Activated naive CD8-positive, alpha-beta T cell treated with anti-CD3 and anti-CD28 coated beads, Interleukin-2, amount 50 U/mL, for 24 hours (primary cell): Measurements from ENCODE around the gene CNPY3.

ENCODE experiments used
- ATAC-seq: fragments of 150-1000 bp; cut with Tn5 transposase; one replicate; pipeline ENCODE4 v1.10.0; 2021
- DNase-seq: peaks from one replicate; pipeline ENCODE4 v3.0.0; 2021
- H3K27ac Mint-ChIP-seq: one replicate; pipeline ENCODE4 v1.8.0; 2021; ENCODE audit warnings: mild to moderate bottlenecking, mixed read lengths
- H3K27me3 Mint-ChIP-seq: one replicate; pipeline ENCODE4 v1.8.0; 2021; ENCODE audit warnings: mixed read lengths
- H3K36me3 Mint-ChIP-seq: one replicate; pipeline ENCODE4 v1.8.0; 2021; ENCODE audit warnings: low read depth, mixed read lengths
- H3K4me1 Mint-ChIP-seq: one replicate; pipeline ENCODE4 v1.8.0; 2021; ENCODE audit warnings: mixed read lengths
- H3K4me3 Mint-ChIP-seq: one replicate; pipeline ENCODE4 v1.8.0; 2021; ENCODE audit warnings: mild to moderate bottlenecking, moderate library complexity, mixed read lengths
- H3K9me3 Mint-ChIP-seq: one replicate; pipeline ENCODE4 v1.8.0; 2021; ENCODE audit warnings: mixed read lengths

The CNPY3 gene

GRCh38 chr6:42960243-42961019 is 31.2 kb downstream of the CNPY3 start, which contains the start of gene GNMT:
Gene GNMT, plus strand, starts transcription at chr6:42960754. Its CDS starts 14 bp downstream, at chr6:42960768.
- peaks cover 1% of the 10 kb centered on the region for H3K36me3 Mint-ChIP-seq
- DNase-seq (peak; percentile 31), ATAC-seq (peak; percentile 69)
- peaks cover 12% of the 10 kb centered on the region for H3K4me1 Mint-ChIP-seq
- no peaks in the 10 kb centered on the region for H3K9me3 Mint-ChIP-seq
- no peak within 1 kb of the TSS for H3K27ac Mint-ChIP-seq
- peaks cover 1% of the 10 kb centered on the region for H3K27me3 Mint-ChIP-seq
- peak within 1 kb of the TSS; percentile 48 for H3K4me3 Mint-ChIP-seq

- Mint-ChIP-seq H3K27me3 (peaks cover 1% of the 10 kb centered on the region), H3K27ac (no peak overlapping the region), H3K9me3 (no peaks in the 10 kb centered on the region), H3K36me3 (peaks cover 1% of the 10 kb centered on the region), H3K4me1 (peaks cover 12% of the 10 kb centered on the region), H3K4me3 (peak overlapping the region; percentile 48)
- ATAC-seq: no peak
- no peak for DNase-seq
These were observed 31.8 kb downstream of the CNPY3 start for GRCh38 chr6:42961020-42961470.

GRCh38 chr6:42962096-42962495 is 32.8 kb downstream of the CNPY3 start:
- Mint-ChIP-seq H3K9me3 (no peaks in the 10 kb centered on the region), H3K36me3 (peaks cover 1% of the 10 kb centered on the region), H3K27me3 (peaks cover 1% of the 10 kb centered on the region), H3K4me1 (peaks cover 12% of the 10 kb centered on the region), H3K4me3 (no peak overlapping the region), H3K27ac (no peak overlapping the region)
- DNase-seq (no peak), ATAC-seq (no peak)

GRCh38 chr6:42962502-42963178 is 33.4 kb downstream of the CNPY3 start:
- Mint-ChIP-seq H3K27ac (no peak overlapping the region), H3K36me3 (peaks cover 1% of the 10 kb centered on the region), H3K27me3 (peaks cover 1% of the 10 kb centered on the region), H3K4me1 (peaks cover 12% of the 10 kb centered on the region), H3K4me3 (no peak overlapping the region), H3K9me3 (no peaks in the 10 kb centered on the region)
- DNase-seq (no peak), ATAC-seq (no peak)

- Mint-ChIP-seq H3K4me1 (peaks cover 12% of the 10 kb centered on the region), H3K27me3 (peaks cover 1% of the 10 kb centered on the region), H3K4me3 (no peak overlapping the region), H3K36me3 (peaks cover 1% of the 10 kb centered on the region), H3K27ac (no peak overlapping the region), H3K9me3 (no peaks in the 10 kb centered on the region)
- ATAC-seq (no peak), DNase-seq (no peak)
These were observed 34.0 kb downstream of the CNPY3 start for GRCh38 chr6:42963179-42963854.

- H3K4me1 Mint-ChIP-seq: peaks cover 12% of the 10 kb centered on the region
- peaks cover 1% of the 10 kb centered on the region for H3K36me3 Mint-ChIP-seq
- H3K9me3 Mint-ChIP-seq: no peaks in the 10 kb centered on the region
- H3K27ac Mint-ChIP-seq: no peak overlapping the region
- peaks cover 1% of the 10 kb centered on the region for H3K27me3 Mint-ChIP-seq
- no peak overlapping the region for H3K4me3 Mint-ChIP-seq
- peak; percentile 41 for ATAC-seq
- peak; percentile 46 for DNase-seq
These were observed 34.8 kb downstream of the CNPY3 start for GRCh38 chr6:42963855-42964605.

- no peak overlapping the region for H3K27ac Mint-ChIP-seq
- DNase-seq (no peak), ATAC-seq (no peak)
- no peaks in the 10 kb centered on the region for H3K27me3 Mint-ChIP-seq
- H3K4me1 Mint-ChIP-seq: peaks cover 15% of the 10 kb centered on the region
- H3K4me3 Mint-ChIP-seq: no peak overlapping the region
- H3K9me3 Mint-ChIP-seq: no peaks in the 10 kb centered on the region
- H3K36me3 Mint-ChIP-seq: peaks cover 1% of the 10 kb centered on the region
These were observed 37.3 kb downstream of the CNPY3 start for GRCh38 chr6:42966571-42966970.

GRCh38 chr6:42967228-42967627 is 37.9 kb downstream of the CNPY3 start:
- Mint-ChIP-seq H3K27me3 (no peaks in the 10 kb centered on the region), H3K9me3 (no peaks in the 10 kb centered on the region), H3K4me3 (no peak overlapping the region), H3K4me1 (peaks cover 18% of the 10 kb centered on the region), H3K27ac (no peak overlapping the region), H3K36me3 (peaks cover 1% of the 10 kb centered on the region)
- DNase-seq: no peak
- ATAC-seq: no peak

GRCh38 chr6:42968126-42968701 is 38.9 kb downstream of the CNPY3 start:
- Mint-ChIP-seq H3K36me3 (no peaks in the 10 kb centered on the region), H3K9me3 (no peaks in the 10 kb centered on the region), H3K4me1 (peaks cover 18% of the 10 kb centered on the region), H3K4me3 (no peak overlapping the region), H3K27me3 (no peaks in the 10 kb centered on the region), H3K27ac (no peak overlapping the region)
- ATAC-seq (no peak), DNase-seq (no peak)

- Mint-ChIP-seq H3K4me3 (no peak overlapping the region), H3K27me3 (no peaks in the 10 kb centered on the region), H3K4me1 (peaks cover 19% of the 10 kb centered on the region), H3K36me3 (no peaks in the 10 kb centered on the region), H3K27ac (no peak overlapping the region), H3K9me3 (no peaks in the 10 kb centered on the region)
- no peak for DNase-seq
- ATAC-seq: no peak
These were observed 39.5 kb downstream of the CNPY3 start for GRCh38 chr6:42968783-42969182.

- Mint-ChIP-seq H3K9me3 (no peaks in the 10 kb centered on the region), H3K4me1 (peaks cover 23% of the 10 kb centered on the region), H3K36me3 (no peaks in the 10 kb centered on the region), H3K4me3 (no peak overlapping the region), H3K27ac (no peak overlapping the region), H3K27me3 (no peaks in the 10 kb centered on the region)
- ATAC-seq (no peak), DNase-seq (no peak)
These were observed 40.2 kb downstream of the CNPY3 start for GRCh38 chr6:42969431-42969830.

GRCh38 chr6:42969934-42970333 is 40.7 kb downstream of the CNPY3 start:
- no peaks in the 10 kb centered on the region for H3K36me3 Mint-ChIP-seq
- no peak overlapping the region for H3K4me3 Mint-ChIP-seq
- H3K27ac Mint-ChIP-seq: no peak overlapping the region
- DNase-seq (no peak), ATAC-seq (no peak)
- no peaks in the 10 kb centered on the region for H3K27me3 Mint-ChIP-seq
- H3K4me1 Mint-ChIP-seq: peaks cover 28% of the 10 kb centered on the region
- no peaks in the 10 kb centered on the region for H3K9me3 Mint-ChIP-seq

GRCh38 chr6:42970871-42971612 is 41.8 kb downstream of the CNPY3 start:
- Mint-ChIP-seq H3K36me3 (peaks cover 2% of the 10 kb centered on the region), H3K4me1 (peaks cover 37% of the 10 kb centered on the region), H3K4me3 (no peak overlapping the region), H3K9me3 (no peaks in the 10 kb centered on the region), H3K27me3 (no peaks in the 10 kb centered on the region), H3K27ac (peak overlapping the region; percentile 5)
- DNase-seq (peak; percentile 38), ATAC-seq (peak; percentile 81)
